K562 (cell line): ENCODE results near the gene TTC22. TPM values are rescaled to one million over a fixed set of nuclear protein-coding genes. Genes with fewer than 3 reads are reported as not detected.

ENCODE experiments used
- CBX8 ChIP-seq: fragments of 200-600 bp; sonication (generic); IDR thresholded peaks from 2 replicates; pipeline ENCODE4 v1.6.1; 2012; ENCODE audit warnings: borderline replicate concordance, mixed run types, low read depth, mild to moderate bottlenecking, moderate library complexity, mixed read lengths, low read length, control low read depth, inconsistent platforms; ENCODE audit not compliant: poor library complexity, severe bottlenecking; ENCODE audit errors: extremely low read depth
- DDX20 ChIP-seq: fragments of 450-650 bp; IDR thresholded peaks from 2 replicates; pipeline ENCODE4 v1.6.1; 2016; ENCODE audit warnings: missing genetic modification characterization, low read depth, mild to moderate bottlenecking, missing compliant biosample characterization, moderate library complexity
- EP300 ChIP-seq: IDR thresholded peaks from 2 replicates; pipeline ENCODE4 v1.6.1; 2012; ENCODE audit warnings: low read length, improper control_type of control experiment
- FOS ChIP-seq: IDR thresholded peaks from 3 replicates; pipeline ENCODE4 v1.6.1; 2011; ENCODE audit not compliant: insufficient read length; ENCODE audit errors: extremely low read depth
- FOXK2 ChIP-seq, 2 experiments: fragments of 450-650 bp; IDR thresholded peaks in 1 of 2; conservative IDR thresholded peaks in 1 of 2; 2 replicates each; pipeline ENCODE4 v1.6.1; 2016; ENCODE audit warnings: low read depth in 2 of 2, mild to moderate bottlenecking in 1 of 2
- HIVEP1 ChIP-seq: fragments of 250-450 bp; sonication (Bioruptor Pico); IDR thresholded peaks from 2 replicates; pipeline ENCODE4 v1.4.0; 2020; ENCODE audit warnings: mild to moderate bottlenecking
- KLF16 ChIP-seq: IDR thresholded peaks from 2 replicates; pipeline ENCODE4 v1.6.1; 2016; ENCODE audit warnings: antibody characterized with exemption
- MCM5 ChIP-seq: fragments of 450-650 bp; IDR thresholded peaks from 2 replicates; pipeline ENCODE4 v1.6.1; 2016; ENCODE audit warnings: low read depth
- MEF2A ChIP-seq: IDR thresholded peaks from 2 replicates; pipeline ENCODE4 v1.6.1; 2011; ENCODE audit warnings: low read depth, mild to moderate bottlenecking, low read length, moderate library complexity; ENCODE audit not compliant: control insufficient read depth
- MYNN ChIP-seq, 2 experiments: sonication (generic); formaldehyde crosslinking in 1 of 2; IDR thresholded peaks; 2 replicates each; pipeline versions ENCODE4 v1.5.0 to v1.6.1; 2016 to 2020; ENCODE audit warnings: antibody characterized with exemption in 1 of 2, missing genetic modification reagents in 1 of 2
- NFIC ChIP-seq: fragments of 450-650 bp; IDR thresholded peaks from 2 replicates; pipeline ENCODE4 v1.6.1; 2017; ENCODE audit warnings: mild to moderate bottlenecking, inconsistent platforms
- NFYB ChIP-seq: IDR thresholded peaks from 2 replicates; pipeline ENCODE4 v1.6.1; 2011; ENCODE audit warnings: mild to moderate bottlenecking, moderate library complexity; ENCODE audit not compliant: insufficient read length; ENCODE audit errors: extremely low read depth
- POU5F1 ChIP-seq: fragments of 150-350 bp; IDR thresholded peaks from 2 replicates; pipeline ENCODE4 v1.6.1; 2014; ENCODE audit warnings: borderline replicate concordance, low read length, low read depth, mild to moderate bottlenecking; ENCODE audit not compliant: partially characterized antibody
- RBBP5 ChIP-seq: fragments of 200-600 bp; sonication (generic); IDR thresholded peaks from 2 replicates; pipeline ENCODE4 v1.6.1; 2012; ENCODE audit warnings: borderline replicate concordance, mild to moderate bottlenecking, low read length, control low read depth, inconsistent platforms; ENCODE audit not compliant: insufficient read depth, poor library complexity, severe bottlenecking
- RBM34 ChIP-seq: fragments of 200-400 bp; formaldehyde crosslinking; IDR thresholded peaks from 2 replicates; pipeline ENCODE4 v1.6.1; 2018; ENCODE audit warnings: low read length, borderline replicate concordance; ENCODE audit not compliant: insufficient read depth
- RFX7 ChIP-seq: fragments of 250-450 bp; sonication (Bioruptor Pico); IDR thresholded peaks from 2 replicates; pipeline ENCODE4 v1.5.1; 2021; ENCODE audit warnings: mild to moderate bottlenecking
- SREBF2 ChIP-seq: sonication (generic); formaldehyde crosslinking; IDR thresholded peaks from 2 replicates; pipeline ENCODE4 v1.4.0; 2020; ENCODE audit warnings: mild to moderate bottlenecking, missing genetic modification reagents
- TAF1 ChIP-seq: IDR thresholded peaks from 2 replicates; pipeline ENCODE4 v1.6.1; 2011; ENCODE audit warnings: mild to moderate bottlenecking, low read length, moderate library complexity; ENCODE audit not compliant: insufficient read depth, control insufficient read depth, severe bottlenecking; ENCODE audit errors: extremely low read depth
- TAF15 ChIP-seq: fragments of 200-400 bp; formaldehyde crosslinking; IDR thresholded peaks from 2 replicates; pipeline ENCODE4 v1.6.1; 2017; ENCODE audit warnings: mild to moderate bottlenecking, low read depth, low read length, moderate library complexity
- TRIM24 ChIP-seq, 2 experiments: fragments of 450-650 bp; IDR thresholded peaks; 2 replicates each; pipeline ENCODE4 v1.6.1; 2016
- ZNF175 ChIP-seq: fragments of 200-800 bp; sonication (Bioruptor generic); IDR thresholded peaks from 2 replicates; pipeline ENCODE4 v1.6.1; 2016; ENCODE audit warnings: low read depth, mild to moderate bottlenecking, missing genetic modification characterization, missing compliant biosample characterization
- polyA plus RNA-seq, 8 experiments: library from polyadenylated mRNA; depleted of rRNA in 4 of 8; stranded (reverse) in 5 of 8; unstranded in 3 of 8; fragments of >200 nt; fragmentation: Nextera tagmentation in 2 of 8; fragmentation: Illumina TruSeq in 1 of 8; extraction: Ambion mirVana in 2 of 8; extraction: Trizol in 1 of 8; gene quantifications; 2 replicates each; pipeline versions ENCODE4 v1.2.1 to v1.2.3, GENCODE V29; 2011 to 2014; ENCODE audit warnings: inconsistent platforms in 1 of 8, missing spikeins in 1 of 8
- total RNA-seq, 7 experiments: library from RNA; depleted of rRNA in 6 of 7; stranded (reverse); fragments of >200 nt in 6 of 7; fragmentation: Illumina TruSeq in 2 of 7; extraction: Trizol in 2 of 7; gene quantifications; 2 replicates each; pipeline versions ENCODE4 v1.2.1 to v1.2.3, GENCODE V29; 2011 to 2021; ENCODE audit warnings: low replicate concordance in 1 of 7
- TF ChIP-seq, protein P1 (sequence below): sonication (generic); formaldehyde crosslinking; IDR thresholded peaks from 2 replicates; pipeline ENCODE4 v1.8.0; 2022; ENCODE audit warnings: mild to moderate bottlenecking, missing genetic modification reagents
- TF ChIP-seq, protein P2 (sequence below): fragments of 450-650 bp; IDR thresholded peaks from 2 replicates; pipeline ENCODE4 v1.6.1; 2017; ENCODE audit warnings: antibody characterized with exemption, mild to moderate bottlenecking

TTC22 gene
- total and polyA plus RNA-seq, 9 of the 15 experiments (the other 6 are each of a cell fraction or from before 2014, with no cell fraction given): 0.07 TPM; not detected in 8

DNA sequence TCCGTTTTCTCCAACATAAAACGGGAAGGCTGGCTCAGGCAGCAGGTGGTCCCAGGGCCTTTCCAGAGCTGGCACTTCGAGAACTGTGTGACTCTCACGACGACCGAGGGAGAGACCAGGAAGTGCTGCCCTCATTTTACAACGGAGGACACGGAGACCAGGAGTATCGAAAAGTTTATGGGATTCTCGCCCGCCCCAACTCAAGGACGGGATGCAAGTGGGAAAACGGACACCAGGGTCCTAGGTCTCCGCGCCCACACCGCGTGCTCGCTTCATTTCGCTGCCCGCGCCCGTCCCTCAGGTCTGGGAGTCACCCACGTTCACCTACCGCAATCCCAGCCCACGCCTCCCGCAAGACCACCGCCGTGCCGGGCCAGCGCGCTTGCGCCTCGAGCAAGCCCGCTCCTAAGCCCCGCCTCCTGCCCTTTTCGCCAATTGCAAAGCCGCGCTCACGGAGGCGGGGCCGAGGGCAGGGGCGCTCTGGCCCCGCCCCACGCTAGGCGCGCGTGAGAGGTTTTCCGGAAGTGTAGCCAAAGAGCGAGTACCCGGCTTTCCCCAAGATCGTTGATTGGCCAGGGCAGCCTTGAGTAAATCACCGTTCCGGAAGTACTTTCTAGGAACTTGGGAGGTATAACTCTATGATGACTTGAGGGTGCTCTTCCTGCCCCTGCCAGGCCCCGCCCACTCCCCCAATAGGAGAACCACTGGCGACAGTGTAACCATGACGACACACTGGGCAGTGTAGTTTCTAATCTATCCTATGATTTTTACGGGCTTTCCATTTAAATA is 36.8 kb downstream of the TTC22 start, which contains the start of gene PARS2 (continued):
- TF ChIP-seq TAF15 (no peak), POU5F1 (peak; percentile 55), RBBP5 (peak; percentile 90), NFIC (no peak), DDX20 (tag) (no peak), MEF2A (no peak), EP300 (no peak), MYNN (IDR thresholded peaks at IDR 0.05) (peak; percentile 72; the same call in 1 of the 2 replicates), MYNN (CRISPR knock-in tag; IDR thresholded peaks at IDR 0.05) (no peak), KLF16 (no peak), TAF1 (no peak), RBM34 (no peak), SREBF2 (CRISPR knock-in tag) (no peak), FOXK2 (conservative IDR thresholded peaks at IDR 0.05 in 1 of 2, IDR thresholded peaks at IDR 0.05 in 1 of 2; ENCODE audit: low read depth in 2 of 2) (peak in 1 of 2 experiments; percentile 79), NFYB (peak; percentile 94), CBX8 (no peak), MCM5 (no peak), TRIM24 (IDR thresholded peaks at IDR 0.05) (no peak), HIVEP1 (no peak), ZNF175 (CRISPR knock-in tag) (no peak), FOS (peak; percentile 92), RFX7 (CRISPR knock-in tag) (0 out of 2 replicates have a peak, but pooled peaks have one; percentile 40)
- TF ChIP-seq, protein P1, sequence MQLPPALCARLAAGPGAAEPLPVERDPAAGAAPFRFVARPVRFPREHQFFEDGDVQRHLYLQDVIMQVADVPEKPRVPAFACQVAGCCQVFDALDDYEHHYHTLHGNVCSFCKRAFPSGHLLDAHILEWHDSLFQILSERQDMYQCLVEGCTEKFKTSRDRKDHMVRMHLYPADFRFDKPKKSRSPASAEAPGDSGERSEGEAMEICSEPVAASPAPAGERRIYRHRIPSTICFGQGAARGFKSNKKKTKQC: 0 out of 2 replicates have a peak, but pooled peaks have one; percentile 32
- TF ChIP-seq, protein P2, sequence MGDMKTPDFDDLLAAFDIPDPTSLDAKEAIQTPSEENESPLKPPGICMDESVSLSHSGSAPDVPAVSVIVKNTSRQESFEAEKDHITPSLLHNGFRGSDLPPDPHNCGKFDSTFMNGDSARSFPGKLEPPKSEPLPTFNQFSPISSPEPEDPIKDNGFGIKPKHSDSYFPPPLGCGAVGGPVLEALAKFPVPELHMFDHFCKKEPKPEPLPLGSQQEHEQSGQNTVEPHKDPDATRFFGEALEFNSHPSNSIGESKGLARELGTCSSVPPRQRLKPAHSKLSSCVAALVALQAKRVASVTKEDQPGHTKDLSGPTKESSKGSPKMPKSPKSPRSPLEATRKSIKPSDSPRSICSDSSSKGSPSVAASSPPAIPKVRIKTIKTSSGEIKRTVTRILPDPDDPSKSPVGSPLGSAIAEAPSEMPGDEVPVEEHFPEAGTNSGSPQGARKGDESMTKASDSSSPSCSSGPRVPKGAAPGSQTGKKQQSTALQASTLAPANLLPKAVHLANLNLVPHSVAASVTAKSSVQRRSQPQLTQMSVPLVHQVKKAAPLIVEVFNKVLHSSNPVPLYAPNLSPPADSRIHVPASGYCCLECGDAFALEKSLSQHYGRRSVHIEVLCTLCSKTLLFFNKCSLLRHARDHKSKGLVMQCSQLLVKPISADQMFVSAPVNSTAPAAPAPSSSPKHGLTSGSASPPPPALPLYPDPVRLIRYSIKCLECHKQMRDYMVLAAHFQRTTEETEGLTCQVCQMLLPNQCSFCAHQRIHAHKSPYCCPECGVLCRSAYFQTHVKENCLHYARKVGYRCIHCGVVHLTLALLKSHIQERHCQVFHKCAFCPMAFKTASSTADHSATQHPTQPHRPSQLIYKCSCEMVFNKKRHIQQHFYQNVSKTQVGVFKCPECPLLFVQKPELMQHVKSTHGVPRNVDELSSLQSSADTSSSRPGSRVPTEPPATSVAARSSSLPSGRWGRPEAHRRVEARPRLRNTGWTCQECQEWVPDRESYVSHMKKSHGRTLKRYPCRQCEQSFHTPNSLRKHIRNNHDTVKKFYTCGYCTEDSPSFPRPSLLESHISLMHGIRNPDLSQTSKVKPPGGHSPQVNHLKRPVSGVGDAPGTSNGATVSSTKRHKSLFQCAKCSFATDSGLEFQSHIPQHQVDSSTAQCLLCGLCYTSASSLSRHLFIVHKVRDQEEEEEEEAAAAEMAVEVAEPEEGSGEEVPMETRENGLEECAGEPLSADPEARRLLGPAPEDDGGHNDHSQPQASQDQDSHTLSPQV: no peak
